ENCODE data around the gene OPN4. TPM values are rescaled to one million over a fixed set of nuclear protein-coding genes. Genes with fewer than 3 reads are reported as not detected.

The OPN4 gene
- total RNA-seq, 2 experiments from 2014 or later, result not detected

DNA sequence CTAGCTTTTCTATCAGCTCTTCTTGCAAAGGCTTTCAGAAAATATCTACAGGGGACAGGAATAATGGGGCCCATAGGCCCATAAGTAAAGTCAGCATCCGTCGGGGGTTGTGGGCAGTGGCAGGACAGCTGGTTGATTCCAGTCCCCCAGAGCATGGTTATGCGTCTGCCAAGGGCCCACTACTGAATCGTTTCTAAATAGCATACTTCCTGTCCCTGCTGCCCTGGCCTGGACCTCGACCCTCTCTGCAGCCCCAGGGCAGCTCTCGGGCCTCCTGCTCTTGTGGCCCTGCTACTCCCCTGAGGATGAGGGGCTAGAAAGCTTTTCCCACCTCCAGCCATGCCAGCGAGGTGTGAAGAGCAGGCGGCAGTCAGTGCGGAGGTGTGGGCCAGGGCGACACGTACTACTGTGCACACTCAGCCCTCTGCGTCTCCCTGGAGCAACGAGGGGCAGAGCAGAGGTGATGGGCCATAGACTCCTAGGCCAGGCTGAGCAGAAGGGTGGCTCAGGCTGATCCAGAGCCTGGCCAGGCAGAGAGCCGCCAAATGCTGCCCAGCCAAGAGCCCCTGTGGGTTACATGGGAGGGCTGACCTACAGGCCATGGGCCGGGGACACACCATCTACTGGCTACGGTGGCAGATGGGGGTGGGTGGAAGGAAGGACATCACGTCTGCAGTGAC, 4.7 kb upstream of the OPN4 start:
- Mint-ChIP-seq H3K27ac (no peak overlapping the region), H3K4me1 (ENCODE audit: low read depth) (no peaks in the 10 kb centered on the region), H3K9me3 (no peaks in the 10 kb centered on the region), H3K4me3 (no peak overlapping the region), H3K27me3 (no peaks in the 10 kb centered on the region), H3K36me3 (ENCODE audit: low read depth) (no peaks in the 10 kb centered on the region)
- no peak for ATAC-seq
- TF ChIP-seq, protein P1, sequence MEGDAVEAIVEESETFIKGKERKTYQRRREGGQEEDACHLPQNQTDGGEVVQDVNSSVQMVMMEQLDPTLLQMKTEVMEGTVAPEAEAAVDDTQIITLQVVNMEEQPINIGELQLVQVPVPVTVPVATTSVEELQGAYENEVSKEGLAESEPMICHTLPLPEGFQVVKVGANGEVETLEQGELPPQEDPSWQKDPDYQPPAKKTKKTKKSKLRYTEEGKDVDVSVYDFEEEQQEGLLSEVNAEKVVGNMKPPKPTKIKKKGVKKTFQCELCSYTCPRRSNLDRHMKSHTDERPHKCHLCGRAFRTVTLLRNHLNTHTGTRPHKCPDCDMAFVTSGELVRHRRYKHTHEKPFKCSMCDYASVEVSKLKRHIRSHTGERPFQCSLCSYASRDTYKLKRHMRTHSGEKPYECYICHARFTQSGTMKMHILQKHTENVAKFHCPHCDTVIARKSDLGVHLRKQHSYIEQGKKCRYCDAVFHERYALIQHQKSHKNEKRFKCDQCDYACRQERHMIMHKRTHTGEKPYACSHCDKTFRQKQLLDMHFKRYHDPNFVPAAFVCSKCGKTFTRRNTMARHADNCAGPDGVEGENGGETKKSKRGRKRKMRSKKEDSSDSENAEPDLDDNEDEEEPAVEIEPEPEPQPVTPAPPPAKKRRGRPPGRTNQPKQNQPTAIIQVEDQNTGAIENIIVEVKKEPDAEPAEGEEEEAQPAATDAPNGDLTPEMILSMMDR (IDR thresholded peaks at IDR 0.05), result no peak
- intact Hi-C loops (cut with micrococcal nuclease), result no loop called here
- ChIA-PET CTCF (no interaction called here), POLR2A (no interaction called here)
- DNase-seq, result no peak

DNA sequence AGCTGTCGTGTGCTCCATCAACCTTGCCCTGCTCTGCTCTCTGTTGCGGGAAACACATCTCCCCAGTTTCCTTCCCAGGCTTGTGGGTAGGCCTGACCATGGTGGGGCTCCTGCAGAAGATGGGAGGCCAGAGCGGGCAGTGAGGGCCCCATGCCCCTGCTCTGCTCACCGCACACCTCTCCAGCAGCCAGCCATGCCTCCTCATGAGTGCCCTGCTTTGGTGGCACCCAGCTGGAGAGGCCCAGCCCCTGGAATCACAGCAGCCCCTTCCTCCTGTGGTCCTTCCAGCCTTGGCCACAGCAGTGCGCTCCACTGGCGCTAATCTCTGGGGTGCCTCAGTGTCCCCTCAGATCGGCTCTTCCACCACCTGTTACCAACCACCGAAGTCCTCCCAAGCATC, 4.2 kb upstream of the OPN4 start:
- TF ChIP-seq, protein P1 (IDR thresholded peaks at IDR 0.05), result no peak
- H3K36me3 Mint-ChIP-seq (ENCODE audit: low read depth), result no peaks in the 10 kb centered on the region
- H3K4me3 Mint-ChIP-seq, result no peak overlapping the region
- ChIA-PET POLR2A (no interaction called here), CTCF (no interaction called here)
- no peaks in the 10 kb centered on the region for H3K4me1 Mint-ChIP-seq (ENCODE audit: low read depth)
- ATAC-seq (no peak), DNase-seq (no peak)
- H3K27me3 Mint-ChIP-seq, result no peaks in the 10 kb centered on the region
- H3K9me3 Mint-ChIP-seq, result no peaks in the 10 kb centered on the region
- intact Hi-C loops (cut with micrococcal nuclease), result no loop called here
- no peak overlapping the region for H3K27ac Mint-ChIP-seq

DNA sequence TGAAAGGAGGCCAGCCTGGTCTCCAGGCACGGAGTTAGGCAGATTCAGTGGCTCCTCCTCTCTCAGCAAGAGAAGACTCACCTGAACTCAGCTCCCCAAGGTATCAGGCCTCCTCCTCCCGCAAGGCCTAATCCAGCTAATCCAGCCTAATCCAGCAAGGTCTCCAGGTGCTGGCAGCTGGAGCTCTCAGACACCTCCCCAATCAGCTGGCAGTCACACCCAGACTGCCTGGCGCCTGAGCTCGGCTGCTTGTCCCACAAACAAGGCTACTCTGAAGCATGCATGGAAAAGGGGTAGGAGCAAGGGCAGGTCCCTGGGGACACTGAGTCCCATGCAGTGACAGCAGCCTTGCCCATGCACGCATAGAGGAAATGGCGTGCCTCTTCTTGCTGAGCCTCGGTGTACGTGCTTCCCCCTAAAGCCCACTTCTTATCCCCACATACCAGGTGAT, 3.3 kb upstream of the OPN4 start:
- CTCF ChIA-PET, result no interaction called here
- H3K36me3 Mint-ChIP-seq (ENCODE audit: low read depth), result no peaks in the 10 kb centered on the region
- no peak overlapping the region for H3K27ac Mint-ChIP-seq
- no peaks in the 10 kb centered on the region for H3K27me3 Mint-ChIP-seq
- POLR2A ChIA-PET, result no interaction called here
- ATAC-seq (no peak), DNase-seq (no peak)
- TF ChIP-seq, protein P1 (IDR thresholded peaks at IDR 0.05), result no peak
- no peaks in the 10 kb centered on the region for H3K9me3 Mint-ChIP-seq
- H3K4me3 Mint-ChIP-seq, result no peak overlapping the region
- intact Hi-C loops (cut with micrococcal nuclease), result no loop called here
- H3K4me1 Mint-ChIP-seq (ENCODE audit: low read depth), result no peaks in the 10 kb centered on the region

DNA sequence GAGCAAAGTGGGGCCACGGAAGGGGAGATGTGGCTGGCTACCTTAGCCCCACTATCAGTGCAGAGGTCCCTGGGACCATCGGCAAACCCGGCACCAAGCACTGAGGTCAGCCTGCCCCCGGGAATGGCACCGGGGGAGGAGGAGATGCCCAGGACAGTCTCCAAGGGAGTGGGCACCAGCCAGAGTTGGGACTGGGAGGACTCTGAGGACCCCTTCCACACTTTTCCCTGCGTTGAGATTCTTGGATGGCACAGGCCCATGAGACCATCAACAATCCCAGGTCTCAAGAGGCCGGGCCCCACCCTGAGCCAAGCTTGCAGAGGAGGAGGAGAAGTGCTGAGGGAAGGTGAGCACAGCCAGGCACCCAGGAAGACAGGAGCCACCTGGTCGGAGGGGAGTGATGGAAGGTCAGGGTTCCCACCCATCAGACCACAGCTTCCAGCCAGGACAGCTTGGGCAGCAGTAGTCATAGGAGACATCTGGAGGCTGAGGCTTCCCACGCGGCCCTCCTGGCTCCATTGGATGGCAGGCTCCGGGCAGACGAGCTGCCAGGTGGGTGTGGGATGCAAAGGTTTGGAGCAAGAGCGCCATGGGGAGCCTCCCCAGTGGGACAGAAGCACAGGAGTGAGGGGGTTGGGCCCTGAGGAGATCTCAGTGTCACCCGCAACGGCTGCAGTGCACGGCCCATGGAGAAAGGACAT, 2.6 kb upstream of the OPN4 start:
- DNase-seq (no peak), ATAC-seq (no peak)
- no peaks in the 10 kb centered on the region for H3K36me3 Mint-ChIP-seq (ENCODE audit: low read depth)
- POLR2A ChIA-PET, result no interaction called here
- intact Hi-C loops (cut with micrococcal nuclease), result no loop called here
- H3K4me1 Mint-ChIP-seq (ENCODE audit: low read depth), result no peaks in the 10 kb centered on the region
- no peak overlapping the region for H3K27ac Mint-ChIP-seq
- H3K27me3 Mint-ChIP-seq, result no peaks in the 10 kb centered on the region
- no peak overlapping the region for H3K4me3 Mint-ChIP-seq
- H3K9me3 Mint-ChIP-seq, result no peaks in the 10 kb centered on the region
- CTCF ChIA-PET, result no interaction called here
- TF ChIP-seq, protein P1 (IDR thresholded peaks at IDR 0.05), result no peak

DNA sequence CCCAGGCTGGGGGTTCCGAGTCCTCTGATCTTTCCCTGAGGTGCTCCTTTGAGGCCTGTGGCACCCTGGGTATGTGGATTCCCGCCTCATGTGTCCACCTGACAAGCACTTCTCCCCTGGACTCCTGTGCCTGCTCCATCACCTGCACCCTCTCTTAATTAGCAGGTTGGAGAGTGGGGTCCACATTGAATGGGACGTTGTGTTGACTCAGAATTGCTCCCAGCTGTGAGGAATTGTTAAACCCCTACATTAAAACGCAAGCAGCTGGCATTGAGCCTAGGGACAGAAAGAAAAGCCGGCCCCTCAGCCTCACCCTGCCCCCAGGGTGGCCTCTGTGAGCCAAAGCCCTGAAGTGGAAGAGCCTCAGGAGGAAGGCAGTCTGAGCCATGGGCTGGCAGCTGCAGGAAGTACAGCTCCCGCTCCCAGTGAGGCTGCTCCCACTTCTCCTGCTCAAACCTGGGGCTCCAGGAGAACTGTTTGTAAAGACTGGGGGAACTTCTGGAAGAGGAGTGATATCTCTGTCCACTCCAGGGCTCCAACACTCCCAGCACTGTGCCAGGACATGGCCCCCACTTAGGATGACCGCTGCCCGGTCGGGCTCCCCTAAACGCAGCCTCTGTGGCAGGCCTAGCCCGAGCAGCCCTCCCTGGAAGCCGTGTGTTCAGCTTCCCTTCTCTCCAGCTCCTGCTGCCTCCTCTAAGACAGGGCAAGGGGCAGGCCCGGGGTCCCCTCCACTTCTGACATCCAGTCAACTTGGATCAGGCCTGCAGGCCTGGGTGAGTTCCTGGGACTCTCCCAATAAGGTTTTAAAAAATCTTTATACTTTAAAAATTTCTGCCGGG, 1.8 kb upstream of the OPN4 start:
- H3K9me3 Mint-ChIP-seq, result no peaks in the 10 kb centered on the region
- DNase-seq (no peak), ATAC-seq (no peak)
- intact Hi-C loops (cut with micrococcal nuclease), result no loop called here
- no peaks in the 10 kb centered on the region for H3K27me3 Mint-ChIP-seq
- ChIA-PET CTCF (no interaction called here), POLR2A (no interaction called here)
- no peaks in the 10 kb centered on the region for H3K36me3 Mint-ChIP-seq (ENCODE audit: low read depth)
- H3K4me3 Mint-ChIP-seq, result no peak overlapping the region
- H3K4me1 Mint-ChIP-seq (ENCODE audit: low read depth), result no peaks in the 10 kb centered on the region
- TF ChIP-seq, protein P1 (IDR thresholded peaks at IDR 0.05), result no peak
- H3K27ac Mint-ChIP-seq, result no peak overlapping the region
